SW 1271 (cell line): ENCODE results near the gene S100A10.

Experiments used
- DNase-seq, 2 experiments: peaks; one replicate each; lab custom pipeline; 2025; lab: John Stamatoyannopoulos, UW

Gene S100A10

GRCh38 chr1:151964510-151964909, 29.1 kb downstream of the S100A10 start:
- no peak for DNase-seq

GRCh38 chr1:151963288-151963687, 30.4 kb downstream of the S100A10 start:
- DNase-seq = no peak

- no peak for DNase-seq
Observed at GRCh38 chr1:151961833-151962232, 31.8 kb downstream of the S100A10 start.

- no peak for DNase-seq
Observed at GRCh38 chr1:151960780-151961513, 32.7 kb downstream of the S100A10 start.

GRCh38 chr1:151958959-151959358, 34.7 kb downstream of the S100A10 start:
- DNase-seq = no peak

- DNase-seq = no peak
Observed at GRCh38 chr1:151956957-151957497, 36.6 kb downstream of the S100A10 start.

GRCh38 chr1:151953409-151954094, 40.1 kb downstream of the S100A10 start:
- DNase-seq = no peak

- no peak for DNase-seq
Observed at GRCh38 chr1:151952811-151953210, 40.8 kb downstream of the S100A10 start.

- DNase-seq = no peak
Observed at GRCh38 chr1:151949371-151950193, 44.1 kb downstream of the S100A10 start.

GRCh38 chr1:151948506-151948905, 45.2 kb downstream of the S100A10 start:
- no peak for DNase-seq

- DNase-seq = peak in 1 of 2 experiments; percentile 11
Observed at GRCh38 chr1:151947140-151947539, 46.5 kb downstream of the S100A10 start.

- peak; percentile 82 to 90 for DNase-seq
Observed at GRCh38 chr1:151945725-151946722, 47.6 kb downstream of the S100A10 start.

- no peak for DNase-seq
Observed at GRCh38 chr1:151944857-151945575, 48.6 kb downstream of the S100A10 start.

- DNase-seq = no peak
Observed at GRCh38 chr1:151944126-151944856, 49.4 kb downstream of the S100A10 start.

- no peak for DNase-seq
Observed at GRCh38 chr1:151943591-151943990, 50.1 kb downstream of the S100A10 start.

GRCh38 chr1:151942882-151943281, 50.8 kb downstream of the S100A10 start:
- no peak for DNase-seq

GRCh38 chr1:151940541-151940940, 53.1 kb downstream of the S100A10 start:
- DNase-seq = no peak

- DNase-seq = no peak
Observed at GRCh38 chr1:151939779-151940178, 53.9 kb downstream of the S100A10 start.

GRCh38 chr1:151939141-151939540, 54.5 kb downstream of the S100A10 start:
- no peak for DNase-seq

GRCh38 chr1:151936653-151937052, 57.0 kb downstream of the S100A10 start:
- DNase-seq = no peak
